Mammary epithelial cell (primary cell): ENCODE measurements around the gene ONECUT1.

Source experiments
- EZH2 ChIP-seq: IDR thresholded peaks from 2 replicates; pipeline ENCODE4 v1.6.1; 2012; ENCODE audit warnings: low read length, inconsistent platforms, borderline replicate concordance
- TF ChIP-seq, protein P1 (sequence below), 2 donors: IDR thresholded peaks in 1 of 2; conservative IDR thresholded peaks in 1 of 2; 2 replicates each; pipeline ENCODE4 v1.5.1; 2011 to 2012; ENCODE audit warnings: inconsistent platforms in 2 of 2, low read length in 2 of 2, mild to moderate bottlenecking in 2 of 2, control low read depth in 1 of 2, low read depth in 1 of 2; ENCODE audit not compliant: insufficient read depth in 1 of 2; ENCODE audit errors: extremely low read depth in 1 of 2

DNA sequence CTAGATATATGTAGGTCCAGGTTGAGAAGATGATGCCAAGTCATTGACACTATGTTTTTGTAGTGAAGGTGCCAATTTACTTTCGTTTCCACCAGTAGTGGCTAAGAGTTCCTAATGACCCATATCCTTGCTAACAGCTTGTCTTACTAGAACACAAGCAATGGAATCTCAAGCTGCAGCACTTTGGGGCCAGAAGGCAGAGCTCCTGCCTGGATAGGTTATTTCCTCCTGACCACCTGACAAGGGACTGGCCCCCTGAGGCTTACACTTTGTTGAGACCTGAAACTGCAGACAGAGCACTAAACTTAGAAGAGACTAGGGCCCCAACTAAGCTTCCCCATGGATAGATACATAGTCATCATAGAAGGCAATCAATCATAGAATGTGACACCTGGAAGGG, 11.7 kb downstream of the ONECUT1 start:
- TF ChIP-seq, protein P1, sequence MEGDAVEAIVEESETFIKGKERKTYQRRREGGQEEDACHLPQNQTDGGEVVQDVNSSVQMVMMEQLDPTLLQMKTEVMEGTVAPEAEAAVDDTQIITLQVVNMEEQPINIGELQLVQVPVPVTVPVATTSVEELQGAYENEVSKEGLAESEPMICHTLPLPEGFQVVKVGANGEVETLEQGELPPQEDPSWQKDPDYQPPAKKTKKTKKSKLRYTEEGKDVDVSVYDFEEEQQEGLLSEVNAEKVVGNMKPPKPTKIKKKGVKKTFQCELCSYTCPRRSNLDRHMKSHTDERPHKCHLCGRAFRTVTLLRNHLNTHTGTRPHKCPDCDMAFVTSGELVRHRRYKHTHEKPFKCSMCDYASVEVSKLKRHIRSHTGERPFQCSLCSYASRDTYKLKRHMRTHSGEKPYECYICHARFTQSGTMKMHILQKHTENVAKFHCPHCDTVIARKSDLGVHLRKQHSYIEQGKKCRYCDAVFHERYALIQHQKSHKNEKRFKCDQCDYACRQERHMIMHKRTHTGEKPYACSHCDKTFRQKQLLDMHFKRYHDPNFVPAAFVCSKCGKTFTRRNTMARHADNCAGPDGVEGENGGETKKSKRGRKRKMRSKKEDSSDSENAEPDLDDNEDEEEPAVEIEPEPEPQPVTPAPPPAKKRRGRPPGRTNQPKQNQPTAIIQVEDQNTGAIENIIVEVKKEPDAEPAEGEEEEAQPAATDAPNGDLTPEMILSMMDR (conservative IDR thresholded peaks at IDR 0.05 in 1 of 2, IDR thresholded peaks at IDR 0.05 in 1 of 2; ENCODE audit: extremely low read depth in 1 of 2, insufficient read depth in 1 of 2, low read depth in 1 of 2, low read length in 2 of 2) = no peak
- no peak for TF ChIP-seq EZH2
